IPS DF 6.9 (cell line): ENCODE results near the gene CCDC33.

ENCODE experiments used
- DNase-seq: peaks from one replicate; pipeline ENCODE4 v3.0.0-alpha.2; 2013; ENCODE audit warnings: low read depth, low spot score
- H3K27ac ChIP-seq: one replicate; pipeline ENCODE4 v1.5.1; 2013; ENCODE audit warnings: low read length, control low read depth
- H3K27me3 ChIP-seq: 2 replicates; pipeline ENCODE4 v1.6.1; 2013; ENCODE audit warnings: mild to moderate bottlenecking, low read length; ENCODE audit not compliant: control insufficient read depth, insufficient read depth
- H3K36me3 ChIP-seq: 2 replicates; pipeline ENCODE4 v1.6.1; 2013; ENCODE audit warnings: low read length; ENCODE audit not compliant: control insufficient read depth, insufficient read depth
- H3K4me1 ChIP-seq: 2 replicates; pipeline ENCODE4 v1.6.1; 2013; ENCODE audit warnings: low read length; ENCODE audit not compliant: control insufficient read depth, insufficient read depth
- H3K4me3 ChIP-seq: 2 replicates; pipeline ENCODE4 v1.5.1; 2013; ENCODE audit warnings: mild to moderate bottlenecking, low read length
- H3K9me3 ChIP-seq: 2 replicates; pipeline ENCODE4 v1.6.1; 2013; ENCODE audit warnings: low read length, inconsistent platforms; ENCODE audit not compliant: control insufficient read depth, insufficient read depth
- whole genome bisulfite sequencing: extraction: QIAGEN DNeasy Blood & Tissue Kit; methylation state at CpG from one replicate; pipeline ENCODE4 v1.1.7; 2013; ENCODE audit warnings: mixed read lengths, missing lambda C conversion rate; ENCODE audit not compliant: insufficient read length, insufficient coverage; 5-methylcytosine and 5-hydroxymethylcytosine counted together

Gene CCDC33

DNA sequence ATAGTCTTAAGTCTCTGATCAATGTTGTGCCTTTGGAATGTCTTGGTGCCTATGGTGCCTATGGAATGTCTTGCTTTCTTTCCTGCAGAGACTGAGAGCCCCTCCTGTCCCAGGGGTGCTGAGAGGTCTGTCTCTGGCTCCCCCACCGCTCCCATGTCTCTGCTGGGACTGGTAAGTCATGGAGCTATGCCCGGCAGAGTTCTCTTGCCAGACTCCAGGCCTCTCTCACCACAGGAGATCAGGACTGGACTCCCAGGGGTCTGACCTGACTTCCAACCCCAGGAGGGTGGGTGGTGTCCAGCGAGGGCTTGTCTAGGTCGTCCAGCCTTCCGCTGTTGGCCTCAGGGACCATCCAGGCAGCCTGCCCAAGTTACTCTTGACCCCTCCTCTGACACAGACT lies 145.4 kb downstream of the CCDC33 start:
- H3K4me1 ChIP-seq: no peaks in the 10 kb centered on the region; the same call in 1 of the 2 replicates
- no CpG with 5 or more reads among the region's 5 CpGs for WGBS
- H3K27ac ChIP-seq: no peak overlapping the region
- no peak for DNase-seq
- no peaks in the 10 kb centered on the region for H3K9me3 ChIP-seq
- no peaks in the 10 kb centered on the region for H3K36me3 ChIP-seq
- no peaks in the 10 kb centered on the region for H3K27me3 ChIP-seq
- no peak overlapping the region for H3K4me3 ChIP-seq

- Histone ChIP-seq H3K36me3 (no peaks in the 10 kb centered on the region), H3K9me3 (no peaks in the 10 kb centered on the region), H3K4me3 (no peak overlapping the region), H3K27ac (no peak overlapping the region), H3K27me3 (no peaks in the 10 kb centered on the region), H3K4me1 (no peaks in the 10 kb centered on the region; the same call in 1 of the 2 replicates)
- peak; percentile 84 for DNase-seq
- no CpG with 5 or more reads among the region's 13 CpGs for WGBS
These were observed 146.1 kb downstream of the CCDC33 start for GRCh38 chr15:74382004-74382816.

- Histone ChIP-seq H3K9me3 (no peaks in the 10 kb centered on the region), H3K27me3 (no peaks in the 10 kb centered on the region), H3K4me3 (no peak overlapping the region), H3K27ac (no peak overlapping the region), H3K36me3 (no peaks in the 10 kb centered on the region), H3K4me1 (no peaks in the 10 kb centered on the region; the same call in 1 of the 2 replicates)
- no peak for DNase-seq
- WGBS: no CpG with 5 or more reads among the region's 4 CpGs
These were observed 147.2 kb downstream of the CCDC33 start for GRCh38 chr15:74383286-74383685.

- H3K9me3 ChIP-seq: no peaks in the 10 kb centered on the region
- no CpG with 5 or more reads among the region's 8 CpGs for WGBS
- no peaks in the 10 kb centered on the region for H3K36me3 ChIP-seq
- H3K4me3 ChIP-seq: no peak overlapping the region
- DNase-seq: no peak
- no peaks in the 10 kb centered on the region; the same call in 1 of the 2 replicates for H3K4me1 ChIP-seq
- no peaks in the 10 kb centered on the region for H3K27me3 ChIP-seq
- H3K27ac ChIP-seq: no peak overlapping the region
These were observed 147.8 kb downstream of the CCDC33 start for GRCh38 chr15:74383695-74384565.

DNA sequence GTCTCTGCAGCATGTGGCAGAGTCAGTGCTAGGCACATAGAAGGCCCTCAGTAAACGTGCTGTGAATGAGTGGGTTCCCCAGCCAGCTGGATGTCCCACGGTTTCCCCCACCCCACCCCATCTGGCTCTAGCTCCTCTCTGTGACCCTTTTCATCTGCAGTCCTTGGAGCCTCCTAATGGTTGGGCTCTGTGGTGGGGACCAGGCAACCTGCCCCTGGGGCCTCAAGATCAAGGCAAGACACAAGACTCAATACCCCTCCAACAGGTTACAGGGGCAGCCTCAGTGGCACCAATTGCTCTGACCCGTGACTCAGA lies 148.4 kb downstream of the CCDC33 start:
- no CpG with 5 or more reads among the region's 3 CpGs for WGBS
- Histone ChIP-seq H3K36me3 (no peaks in the 10 kb centered on the region), H3K27me3 (no peaks in the 10 kb centered on the region), H3K4me1 (no peaks in the 10 kb centered on the region; the same call in 1 of the 2 replicates), H3K4me3 (no peak overlapping the region), H3K27ac (no peak overlapping the region), H3K9me3 (no peaks in the 10 kb centered on the region)
- DNase-seq: no peak

GRCh38 chr15:74384881-74385643 lies 148.9 kb downstream of the CCDC33 start:
- H3K27ac ChIP-seq: no peak overlapping the region
- H3K4me1 ChIP-seq: no peaks in the 10 kb centered on the region; the same call in 1 of the 2 replicates
- WGBS: no CpG with 5 or more reads among the region's 8 CpGs
- H3K9me3 ChIP-seq: no peaks in the 10 kb centered on the region
- DNase-seq: no peak
- H3K36me3 ChIP-seq: no peaks in the 10 kb centered on the region
- no peaks in the 10 kb centered on the region for H3K27me3 ChIP-seq
- H3K4me3 ChIP-seq: no peak overlapping the region

GRCh38 chr15:74385733-74386132 lies 149.6 kb downstream of the CCDC33 start:
- Histone ChIP-seq H3K4me1 (no peaks in the 10 kb centered on the region; the same call in 1 of the 2 replicates), H3K4me3 (no peak overlapping the region), H3K36me3 (no peaks in the 10 kb centered on the region), H3K9me3 (no peaks in the 10 kb centered on the region), H3K27me3 (no peaks in the 10 kb centered on the region), H3K27ac (no peak overlapping the region)
- no peak for DNase-seq
- no CpG with 5 or more reads among the region's 6 CpGs for WGBS
